Retina (tissue), 1 donor: ENCODE data around the gene DCDC1.

Experiments
- DNase-seq: peaks from one replicate; pipeline ENCODE4 v3.0.0-alpha.2; 2016

The DCDC1 gene, protein sequence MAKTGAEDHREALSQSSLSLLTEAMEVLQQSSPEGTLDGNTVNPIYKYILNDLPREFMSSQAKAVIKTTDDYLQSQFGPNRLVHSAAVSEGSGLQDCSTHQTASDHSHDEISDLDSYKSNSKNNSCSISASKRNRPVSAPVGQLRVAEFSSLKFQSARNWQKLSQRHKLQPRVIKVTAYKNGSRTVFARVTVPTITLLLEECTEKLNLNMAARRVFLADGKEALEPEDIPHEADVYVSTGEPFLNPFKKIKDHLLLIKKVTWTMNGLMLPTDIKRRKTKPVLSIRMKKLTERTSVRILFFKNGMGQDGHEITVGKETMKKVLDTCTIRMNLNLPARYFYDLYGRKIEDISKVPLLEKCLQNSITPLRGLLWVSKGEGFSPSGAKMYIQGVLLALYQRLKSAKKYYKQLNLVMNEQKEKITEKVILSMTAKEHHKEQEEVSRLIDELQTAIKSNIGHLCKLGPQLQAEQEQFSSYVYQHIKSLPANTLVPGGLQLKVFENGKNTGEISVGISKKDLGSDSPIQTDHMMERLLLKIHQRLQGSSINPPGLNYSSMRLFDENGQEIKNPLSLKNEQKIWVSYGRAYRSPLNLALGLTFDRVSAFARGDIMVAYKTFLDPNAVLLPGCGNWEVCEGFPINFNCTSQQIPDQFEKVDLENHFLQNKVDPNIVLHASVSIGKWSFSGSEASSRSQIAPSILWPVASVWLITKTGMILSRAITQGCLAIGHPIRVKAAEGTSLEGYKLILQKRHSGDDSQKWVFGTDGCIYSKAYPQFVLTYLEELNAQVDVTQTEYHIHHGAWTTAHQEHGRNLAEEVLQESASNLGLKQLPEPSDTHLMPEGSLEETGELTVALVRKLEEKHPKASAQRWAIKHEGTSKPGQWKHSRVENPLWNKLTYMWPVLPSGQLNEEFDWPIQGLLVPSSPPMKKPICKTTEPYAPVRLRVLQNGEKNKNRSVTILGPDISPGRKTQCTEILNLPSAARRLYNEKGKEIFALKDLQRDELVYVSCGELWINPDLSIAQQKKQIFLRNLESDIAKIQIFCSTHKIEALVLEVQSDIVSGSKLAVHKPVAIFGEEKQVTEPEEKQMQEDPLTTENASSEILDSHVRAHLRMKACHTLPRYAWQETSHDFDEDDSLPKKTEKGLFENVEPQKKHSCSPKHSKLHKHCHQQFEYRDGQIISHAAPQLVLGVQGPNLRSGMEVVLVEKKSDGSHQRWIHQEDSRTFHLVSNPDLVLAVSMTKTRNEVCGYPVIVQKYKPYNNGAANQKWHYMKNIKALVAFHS (N-terminal part only)

DNA sequence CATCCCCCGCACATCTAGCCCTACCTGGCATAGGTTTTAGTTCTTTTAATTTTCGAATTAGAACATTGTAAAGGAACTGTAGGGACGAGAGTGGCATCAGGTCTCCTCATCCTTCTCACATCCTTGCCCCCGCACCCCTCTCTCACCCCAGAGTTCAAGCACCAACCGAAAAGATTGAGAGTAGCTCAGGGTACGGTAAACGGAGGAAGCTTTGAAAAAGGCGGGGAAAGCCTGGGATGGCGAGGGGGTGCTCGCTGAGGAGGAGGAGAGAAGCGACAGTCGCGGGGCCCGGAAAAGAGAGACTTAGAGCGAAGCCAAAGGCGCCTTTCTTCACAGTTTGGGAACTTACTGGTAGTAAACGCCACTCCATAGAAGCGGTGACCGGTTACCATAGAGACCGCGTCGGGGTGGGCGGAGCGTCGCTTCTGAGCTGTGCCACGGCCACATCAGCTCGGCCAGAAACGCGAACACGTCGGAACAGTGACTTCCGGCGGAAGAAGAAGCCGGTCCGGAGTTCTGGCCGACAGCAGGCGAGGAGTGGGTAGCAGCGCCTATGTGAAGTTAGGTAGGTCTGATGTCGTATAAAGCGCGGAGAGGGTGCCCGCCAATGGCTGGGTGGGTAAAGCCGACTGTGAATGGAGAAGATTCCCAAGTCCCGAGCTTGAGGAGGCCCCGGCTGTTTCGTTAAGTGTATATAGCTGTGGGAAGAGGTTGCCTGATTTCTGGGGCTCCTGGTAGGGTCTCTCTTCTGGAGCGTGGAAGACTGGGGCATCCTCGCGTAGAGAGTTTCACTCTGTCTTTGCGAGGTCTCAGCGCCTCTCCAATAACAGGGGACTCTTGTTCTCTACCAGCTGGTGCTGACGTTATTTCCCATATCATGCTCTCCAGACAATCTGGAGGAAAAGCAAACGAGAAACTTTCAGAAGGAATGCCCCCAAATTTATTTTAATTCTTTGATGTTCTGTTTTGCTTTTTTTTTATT is at the start of gene DCDC1, which contains the start of gene DNAJC24:
DCDC1 (minus strand) TSS at position 392 of the 982 bp plus-strand sequence. CDS start 41,459 bp downstream, outside the sequence.
DNAJC24 (plus strand) TSS at position 513 of the 982 bp plus-strand sequence. CDS start 889 bp downstream, outside the sequence.
- DNase-seq: peak; percentile 98

GRCh38 chr11:31419138-31419537 is 49.6 kb upstream of the DCDC1 start:
- DNase-seq: no peak

- no peak for DNase-seq
Observed at GRCh38 chr11:31417816-31418215, 48.3 kb upstream of the DCDC1 start.

DNA sequence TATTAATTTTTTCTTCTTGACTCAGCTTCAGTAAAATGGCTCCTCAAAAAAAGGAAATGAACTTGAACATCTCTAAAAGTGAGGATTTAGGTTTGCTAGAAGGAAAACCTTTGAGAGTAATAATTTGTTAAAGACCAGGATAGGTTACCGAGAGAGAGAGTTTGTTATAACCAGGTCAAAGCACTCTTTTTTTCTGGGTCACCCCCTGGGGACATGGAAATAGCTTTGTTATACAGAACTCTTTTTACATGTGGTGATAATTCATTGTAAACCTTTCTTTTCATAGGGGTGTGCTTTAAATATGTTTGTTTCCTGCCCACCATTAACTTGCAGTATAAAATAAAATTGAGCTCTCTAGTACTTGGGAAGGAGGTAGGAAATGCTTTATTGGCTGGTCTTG is 47.8 kb upstream of the DCDC1 start:
- no peak for DNase-seq

GRCh38 chr11:31415435-31415834 is 45.9 kb upstream of the DCDC1 start:
- DNase-seq: no peak

DNA sequence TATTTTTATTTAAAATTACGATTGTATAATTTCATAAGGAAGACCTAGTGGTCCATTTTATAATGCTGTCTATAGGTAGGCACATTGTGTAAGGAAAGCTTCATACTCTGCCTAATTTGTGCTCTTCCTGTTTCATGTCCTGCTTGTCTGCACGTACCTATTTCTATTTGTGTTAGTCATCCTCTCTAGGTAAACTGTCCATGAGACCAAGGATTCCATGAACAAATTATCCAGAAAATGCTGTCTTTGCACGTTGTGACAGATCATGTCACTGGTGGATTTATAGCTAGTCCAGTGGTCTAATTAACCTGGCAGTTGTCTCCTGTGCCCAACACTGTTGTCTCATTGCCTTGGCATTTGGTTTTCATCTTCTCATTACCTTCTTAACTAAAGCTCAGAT is 44.8 kb upstream of the DCDC1 start:
- no peak for DNase-seq

GRCh38 chr11:31412946-31413345 is 43.4 kb upstream of the DCDC1 start:
- DNase-seq: no peak

DNA sequence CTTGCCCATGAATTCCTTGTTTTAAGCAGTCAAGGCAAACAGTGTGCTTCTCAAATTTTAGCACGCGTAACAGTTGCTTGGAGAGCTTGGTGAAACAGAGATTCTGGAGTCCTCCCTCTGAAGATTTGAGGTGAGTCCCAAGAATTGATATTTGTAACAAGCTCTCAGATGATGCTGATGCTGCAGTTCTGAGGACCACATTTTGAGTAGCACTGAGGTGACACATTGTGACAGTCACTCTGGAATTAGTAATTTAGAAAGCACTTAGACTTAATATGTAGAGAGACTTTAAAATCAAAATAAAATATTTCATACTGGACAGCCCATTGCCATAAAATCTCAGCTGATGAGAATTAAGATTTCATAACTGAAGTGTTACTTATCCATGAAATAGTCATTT is 38.7 kb upstream of the DCDC1 start:
- DNase-seq: no peak

GRCh38 chr11:31404614-31405013 is 35.1 kb upstream of the DCDC1 start:
- no peak for DNase-seq

DNA sequence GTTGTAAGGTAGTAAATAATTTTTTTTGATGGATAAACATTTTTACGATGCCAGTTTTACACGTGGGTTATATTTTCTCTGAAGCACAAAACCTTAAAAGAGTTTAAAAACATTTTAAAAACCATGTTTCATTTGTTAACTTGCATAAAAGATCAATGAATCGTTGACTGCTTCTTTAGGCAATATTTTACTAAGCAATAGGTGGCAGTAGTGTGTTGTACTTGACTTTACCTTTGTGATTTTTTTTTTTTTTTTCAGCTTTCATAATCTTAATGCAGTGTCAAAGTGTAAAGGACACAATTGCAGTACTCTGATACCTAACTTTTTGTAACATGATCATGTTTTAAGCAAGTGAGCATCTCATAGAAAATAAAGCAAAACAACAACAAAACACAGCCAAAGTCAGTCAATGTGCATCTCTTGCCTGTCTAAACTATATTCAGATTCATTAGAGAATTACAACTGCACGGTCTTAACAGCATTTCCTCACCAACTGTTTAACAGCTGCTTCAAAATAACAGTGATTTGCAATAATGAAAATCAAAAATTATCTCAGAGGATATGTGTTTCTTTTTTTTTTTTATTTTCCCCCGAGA is 27.8 kb upstream of the DCDC1 start:
- DNase-seq: peak; percentile 57

- no peak for DNase-seq
Observed at GRCh38 chr11:31387379-31387778, 17.8 kb upstream of the DCDC1 start.

GRCh38 chr11:31383116-31383515 is 13.6 kb upstream of the DCDC1 start:
- no peak for DNase-seq

DNA sequence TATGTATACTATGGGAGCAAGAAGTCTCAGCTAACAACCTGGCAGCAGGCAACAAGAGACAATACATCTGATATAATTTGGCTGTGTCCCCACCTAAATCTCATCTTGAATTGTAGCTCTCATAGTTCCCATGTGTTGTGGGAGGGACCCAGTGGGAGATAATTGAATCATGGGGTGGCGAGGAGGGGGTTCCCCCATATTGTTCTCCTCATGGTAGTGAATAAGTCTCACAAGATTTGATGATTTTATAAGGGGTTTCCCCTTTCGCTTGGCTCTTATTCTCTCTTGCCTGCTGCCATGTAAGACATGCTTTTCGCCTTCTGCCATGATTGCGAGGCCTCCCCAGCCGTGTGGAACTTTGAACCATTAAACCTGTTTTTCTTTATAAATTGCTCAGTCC is 6.3 kb upstream of the DCDC1 start:
- DNase-seq: no peak

GRCh38 chr11:31366795-31367194 is 2.7 kb downstream of the DCDC1 start:
- no peak for DNase-seq

DNA sequence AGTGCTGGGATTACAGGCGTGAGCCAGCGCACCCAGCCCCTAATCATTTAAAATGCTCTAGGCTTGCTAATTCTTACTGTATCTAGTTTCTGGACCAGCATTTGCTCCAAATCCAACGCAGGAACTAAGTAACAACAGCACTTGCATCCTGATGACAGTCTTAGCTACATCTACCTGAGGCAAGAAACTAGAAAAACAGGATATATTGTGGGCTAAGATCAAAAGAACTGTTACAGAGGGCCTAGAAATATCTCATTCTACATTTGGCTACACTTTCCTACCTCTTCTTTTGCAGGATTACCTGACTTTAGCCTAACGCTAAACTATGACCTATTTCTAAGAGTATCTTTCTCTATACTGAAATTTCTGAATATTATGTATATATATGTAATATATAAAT is 7.8 kb downstream of the DCDC1 start:
- no peak for DNase-seq

GRCh38 chr11:31355817-31356216 is 13.7 kb downstream of the DCDC1 start:
- DNase-seq: no peak

DNA sequence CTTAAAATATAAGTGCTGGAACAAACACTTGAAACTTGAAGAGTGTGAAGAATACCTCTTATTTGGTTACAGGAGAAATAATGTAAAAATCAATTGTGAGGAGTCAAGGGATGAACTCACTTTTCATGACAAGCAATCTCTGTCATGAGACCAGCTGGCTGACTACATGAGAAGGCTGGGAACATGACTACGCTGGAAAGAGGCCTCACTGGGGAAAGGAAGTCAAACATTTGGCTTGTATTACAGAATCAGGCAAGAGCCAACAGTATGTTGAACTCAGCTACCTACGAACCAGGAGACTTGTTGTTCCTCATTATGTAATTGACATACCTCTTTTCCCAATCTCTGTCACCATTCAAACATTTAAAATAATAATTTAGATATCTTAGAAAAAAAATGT is 14.4 kb downstream of the DCDC1 start:
- no peak for DNase-seq

GRCh38 chr11:31351168-31351567 is 18.4 kb downstream of the DCDC1 start:
- DNase-seq: no peak

GRCh38 chr11:31340903-31341572 is 28.5 kb downstream of the DCDC1 start:
- DNase-seq: no peak

GRCh38 chr11:31337806-31338205 is 31.7 kb downstream of the DCDC1 start:
- DNase-seq: no peak

- no peak for DNase-seq
Observed at GRCh38 chr11:31328697-31329096, 40.8 kb downstream of the DCDC1 start.
